Stomach (tissue), 9 donors: ENCODE measurements around the gene KLHL2. TPM values are rescaled to one million over a fixed set of nuclear protein-coding genes. Genes with fewer than 3 reads are reported as not detected.

Experiments used
- DNase-seq, 2 donors: peaks; one replicate each; pipeline versions ENCODE4 v3.0.0 to v3.0.0-alpha.2; 2013 to 2019
- H3K27ac ChIP-seq, 5 donors: fragments of 200-600 bp in 4 of 5; sonication (generic) in 4 of 5; one replicate each; pipeline ENCODE4 v1.5.1; 2013 to 2019; ENCODE audit warnings: mild to moderate bottlenecking in 1 of 5, moderate library complexity in 1 of 5
- H3K27me3 ChIP-seq, 3 donors: fragments of 200-600 bp; sonication (generic); one replicate each; pipeline ENCODE4 v1.5.1; 2017 to 2019; ENCODE audit warnings: mixed run types in 1 of 3
- H3K36me3 ChIP-seq, 4 donors: fragments of 200-600 bp; sonication (generic); 1 replicate in 3 of 4; 2 replicates in 1 of 4; pipeline ENCODE4 v1.5.1; 2016 to 2019
- H3K4me1 ChIP-seq, 4 donors: fragments of 200-600 bp; sonication (generic); one replicate each; pipeline ENCODE4 v1.5.1; 2016 to 2019
- H3K4me3 ChIP-seq, 4 donors: fragments of 200-600 bp; sonication (generic) in 3 of 4; one replicate each; pipeline ENCODE4 v1.5.1; 2016 to 2019; ENCODE audit warnings: mild to moderate bottlenecking in 1 of 4
- H3K9me3 ChIP-seq, 4 donors: fragments of 200-600 bp; sonication (generic); one replicate each; pipeline ENCODE4 v1.5.1; 2016 to 2019
- EP300 ChIP-seq: sonication (generic); formaldehyde crosslinking; IDR thresholded peaks from one replicate; pipeline ENCODE4 v1.6.1; 2017; ENCODE audit warnings: antibody characterized with exemption
- POLR2A ChIP-seq, 4 donors: fragments of 450-650 bp; IDR thresholded peaks; one replicate each; pipeline ENCODE4 v1.6.1; 2016; ENCODE audit warnings: antibody characterized with exemption in 4 of 4, control low read depth in 2 of 4, mild to moderate bottlenecking in 1 of 4, moderate library complexity in 1 of 4
- POLR2AphosphoS5 ChIP-seq, 3 donors: sonication (generic); formaldehyde crosslinking; IDR thresholded peaks; one replicate each; pipeline ENCODE4 v1.6.1; 2016; ENCODE audit warnings: antibody characterized with exemption in 3 of 3
- WGBS, 5 donors: extraction: QIAGEN DNeasy Blood & Tissue Kit in 3 of 5; methylation state at CpG; one replicate each; pipeline versions ENCODE4 v1.1.5 to v1.1.7; 2013 to 2018; 5-methylcytosine and 5-hydroxymethylcytosine counted together
- intact Hi-C: fragments of 100-400 bp; cut with DNase I; formaldehyde crosslinking; loops from one replicate; pipeline ENCODE4 v1.15.1; 2023; ENCODE audit warnings: low total_unique reads
- polyA plus RNA-seq, 3 donors: library from polyadenylated mRNA; stranded (reverse); fragments of 200-250 nt; gene quantifications; one replicate each; pipeline ENCODE4 v1.2.3, GENCODE V29; 2013
- total RNA-seq, 5 donors: library from RNA; depleted of rRNA; stranded (reverse); fragments of >200 nt; gene quantifications; one replicate each; pipeline versions ENCODE4 v1.1.0 to v1.2.3, GENCODE V29; 2014 to 2016
- TF ChIP-seq, protein P1 (sequence below), 7 experiments: fragments of 450-650 bp in 4 of 7; fragments of 200-600 bp in 3 of 7; sonication (generic) in 3 of 7; IDR thresholded peaks; one replicate each; pipeline ENCODE4 v1.5.1; 2016 to 2019; ENCODE audit warnings: antibody characterized with exemption in 7 of 7, control low read depth in 2 of 7, mild to moderate bottlenecking in 1 of 7
- donor health status: healthy with polysubstance abuse.
- donor health status: Bipolar disorder and iron deficiency.
- donor health status: healthy.

Gene KLHL2
- total and polyA plus RNA-seq, 8 donors, result 11.1 to 34.3 (median 15.1) TPM

- no peak for TF ChIP-seq EP300
- no peak for TF ChIP-seq POLR2AphosphoS5 (IDR thresholded peaks at IDR 0.05)
- TF ChIP-seq, protein P1, sequence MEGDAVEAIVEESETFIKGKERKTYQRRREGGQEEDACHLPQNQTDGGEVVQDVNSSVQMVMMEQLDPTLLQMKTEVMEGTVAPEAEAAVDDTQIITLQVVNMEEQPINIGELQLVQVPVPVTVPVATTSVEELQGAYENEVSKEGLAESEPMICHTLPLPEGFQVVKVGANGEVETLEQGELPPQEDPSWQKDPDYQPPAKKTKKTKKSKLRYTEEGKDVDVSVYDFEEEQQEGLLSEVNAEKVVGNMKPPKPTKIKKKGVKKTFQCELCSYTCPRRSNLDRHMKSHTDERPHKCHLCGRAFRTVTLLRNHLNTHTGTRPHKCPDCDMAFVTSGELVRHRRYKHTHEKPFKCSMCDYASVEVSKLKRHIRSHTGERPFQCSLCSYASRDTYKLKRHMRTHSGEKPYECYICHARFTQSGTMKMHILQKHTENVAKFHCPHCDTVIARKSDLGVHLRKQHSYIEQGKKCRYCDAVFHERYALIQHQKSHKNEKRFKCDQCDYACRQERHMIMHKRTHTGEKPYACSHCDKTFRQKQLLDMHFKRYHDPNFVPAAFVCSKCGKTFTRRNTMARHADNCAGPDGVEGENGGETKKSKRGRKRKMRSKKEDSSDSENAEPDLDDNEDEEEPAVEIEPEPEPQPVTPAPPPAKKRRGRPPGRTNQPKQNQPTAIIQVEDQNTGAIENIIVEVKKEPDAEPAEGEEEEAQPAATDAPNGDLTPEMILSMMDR (IDR thresholded peaks at IDR 0.05), result no peak
- TF ChIP-seq POLR2A (IDR thresholded peaks at IDR 0.05), result no peak
- DNase-seq, result no peak
- no peaks in the 10 kb centered on the region for H3K27me3 ChIP-seq
- H3K9me3 ChIP-seq, result no peaks in the 10 kb centered on the region
- H3K36me3 ChIP-seq, result no peaks in the 10 kb centered on the region
- intact Hi-C loops, result no loop called here
- 85 to 94% (median 87%) methylated on average over 4 to 5 of the region's 5 CpGs for WGBS, 5 donors
- no peak overlapping the region for H3K27ac ChIP-seq
- H3K4me3 ChIP-seq, result no peak overlapping the region
- H3K4me1 ChIP-seq, result no peaks in the 10 kb centered on the region
These were observed 144.2 kb downstream of the KLHL2 start for GRCh38 chr4:165351359-165352130.

DNA sequence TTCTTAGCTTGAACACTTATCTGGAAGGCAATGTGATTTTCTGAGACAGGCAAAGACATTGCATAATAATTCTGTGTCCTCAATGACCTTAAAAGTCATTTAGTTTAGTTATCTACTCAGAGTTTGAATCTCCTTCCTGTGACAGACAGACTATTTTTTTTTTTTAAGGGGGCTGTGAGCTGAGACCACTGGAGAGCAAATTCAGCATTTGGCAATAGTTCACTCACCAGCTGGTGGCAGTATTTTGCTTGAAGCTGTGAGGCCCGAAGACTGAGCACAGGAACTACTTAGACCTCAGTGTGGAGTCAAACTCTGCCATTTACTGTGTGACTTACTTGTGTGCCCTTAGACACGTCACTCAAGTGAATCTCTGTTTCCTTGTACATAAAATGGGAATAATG is 148.5 kb downstream of the KLHL2 start:
- intact Hi-C loops, result no loop called here

GRCh38 chr4:165359506-165359905 is 152.1 kb downstream of the KLHL2 start:
- no peak overlapping the region for H3K4me3 ChIP-seq
- intact Hi-C loops, result no loop called here
- DNase-seq, result no peak
- no peaks in the 10 kb centered on the region for H3K36me3 ChIP-seq
- no peaks in the 10 kb centered on the region for H3K4me1 ChIP-seq
- no peaks in the 10 kb centered on the region for H3K9me3 ChIP-seq
- no peaks in the 10 kb centered on the region for H3K27me3 ChIP-seq
- no peak for TF ChIP-seq POLR2A (IDR thresholded peaks at IDR 0.05)
- no peak for TF ChIP-seq POLR2AphosphoS5 (IDR thresholded peaks at IDR 0.05)
- TF ChIP-seq, protein P1 (IDR thresholded peaks at IDR 0.05), result no peak
- TF ChIP-seq EP300, result no peak
- no peak overlapping the region for H3K27ac ChIP-seq
- WGBS, 5 donors, result 56 to 71% (median 70%) methylated on average over 2 of the region's 2 CpGs

More for the DNA sequence above, 148.5 kb downstream of the KLHL2 start:
- H3K4me3 ChIP-seq, result no peak overlapping the region
- 0 to 15% (median 9%) methylated on average over 2 of the region's 2 CpGs for WGBS, 5 donors
- no peaks in the 10 kb centered on the region for H3K36me3 ChIP-seq
- no peak overlapping the region for H3K27ac ChIP-seq
- H3K9me3 ChIP-seq, result no peaks in the 10 kb centered on the region
- DNase-seq, result peak in 1 of 2 donors; percentile 73
- TF ChIP-seq, protein P1 (IDR thresholded peaks at IDR 0.05), result peak in 3 of 7 experiments; percentile 13 to 25 (median 15)
- TF ChIP-seq EP300, result no peak
- H3K27me3 ChIP-seq, result no peaks in the 10 kb centered on the region
- no peaks in the 10 kb centered on the region for H3K4me1 ChIP-seq

DNA sequence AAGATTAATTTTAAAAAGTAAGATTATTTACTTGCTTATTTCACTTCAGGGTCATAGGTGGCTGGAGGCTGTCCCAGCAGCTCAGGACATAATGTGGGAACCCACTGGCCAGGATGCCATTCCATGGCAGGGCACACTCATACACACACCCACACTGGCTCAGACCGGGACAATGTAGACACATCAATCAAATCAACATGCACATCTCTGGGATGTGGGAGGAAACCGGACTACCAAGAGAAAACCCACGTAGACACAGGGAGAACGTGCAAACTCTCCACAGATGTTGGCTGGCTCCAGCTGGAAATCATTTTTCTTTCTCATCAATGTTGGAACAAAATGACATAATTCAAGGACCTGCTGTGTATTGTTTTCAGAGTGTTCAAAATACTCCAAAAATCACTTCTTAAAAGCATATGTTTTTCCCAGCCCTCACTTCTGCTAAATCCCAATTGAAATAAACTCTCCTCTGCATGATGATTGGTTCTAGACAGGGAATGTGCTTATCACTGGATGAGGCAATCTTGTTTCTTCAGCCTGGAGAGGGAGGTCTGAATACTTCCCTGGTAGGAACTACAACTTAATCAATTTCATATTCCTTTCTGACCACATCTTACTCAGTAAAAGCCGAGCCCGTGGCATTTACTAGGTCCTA is 152.8 kb downstream of the KLHL2 start:
- H3K4me3 ChIP-seq, result no peak overlapping the region
- no peak overlapping the region for H3K27ac ChIP-seq
- no peaks in the 10 kb centered on the region for H3K36me3 ChIP-seq
- 68 to 77% (median 76%) methylated on average over 6 of the region's 6 CpGs for WGBS, 5 donors
- no peaks in the 10 kb centered on the region for H3K4me1 ChIP-seq
- intact Hi-C loops, result no loop called here
- no peaks in the 10 kb centered on the region for H3K27me3 ChIP-seq
- H3K9me3 ChIP-seq, result no peaks in the 10 kb centered on the region
- TF ChIP-seq, protein P1 (IDR thresholded peaks at IDR 0.05), result no peak
- no peak for TF ChIP-seq POLR2A (IDR thresholded peaks at IDR 0.05)
- TF ChIP-seq POLR2AphosphoS5 (IDR thresholded peaks at IDR 0.05), result no peak
- no peak for TF ChIP-seq EP300
- no peak for DNase-seq
